ENCODE data around the gene SPRR1A.

SPRR1A gene

GRCh38 chr1:152983743-152984142 is at the start of gene SPRR1A:
Gene SPRR1A (plus strand): TSS chr1:152984081. CDS start chr1:152985231, 1,150 bp downstream.
- DNase-seq, result no peak

GRCh38 chr1:152940614-152941013 is 43.3 kb upstream of the SPRR1A start:
- DNase-seq, result no peak

GRCh38 chr1:152941037-152941711 is 42.7 kb upstream of the SPRR1A start:
- DNase-seq, result no peak

GRCh38 chr1:152942161-152942560 is 41.7 kb upstream of the SPRR1A start:
- no peak for DNase-seq

GRCh38 chr1:152946248-152946647 is 37.6 kb upstream of the SPRR1A start:
- DNase-seq, result no peak

- no peak for DNase-seq
Observed at GRCh38 chr1:152946651-152947256, 37.1 kb upstream of the SPRR1A start, which contains the start of gene SPRR5. Gene SPRR5 (plus strand): TSS chr1:152947206. CDS start chr1:152948555, 1,349 bp downstream.

GRCh38 chr1:152951711-152952110 is 32.2 kb upstream of the SPRR1A start:
- no peak for DNase-seq

- no peak for DNase-seq
Observed at GRCh38 chr1:152953761-152954160, 30.1 kb upstream of the SPRR1A start.

GRCh38 chr1:152954436-152954835 is 29.4 kb upstream of the SPRR1A start:
- no peak for DNase-seq

- no peak for DNase-seq
Observed at GRCh38 chr1:152957561-152957960, 26.3 kb upstream of the SPRR1A start.

- DNase-seq, result no peak
Observed at GRCh38 chr1:152959273-152959672, 24.6 kb upstream of the SPRR1A start.

GRCh38 chr1:152959801-152960451 is 24.0 kb upstream of the SPRR1A start:
- no peak for DNase-seq

- DNase-seq, result no peak
Observed at GRCh38 chr1:152960452-152961044, 23.3 kb upstream of the SPRR1A start.

GRCh38 chr1:152961226-152961891 is 22.5 kb upstream of the SPRR1A start:
- DNase-seq, result no peak

- DNase-seq, result no peak
Observed at GRCh38 chr1:152962876-152963415, 20.9 kb upstream of the SPRR1A start.

- DNase-seq, result no peak
Observed at GRCh38 chr1:152964536-152964935, 19.3 kb upstream of the SPRR1A start.

GRCh38 chr1:152965853-152966252 is 18.0 kb upstream of the SPRR1A start:
- DNase-seq, result no peak

- no peak for DNase-seq
Observed at GRCh38 chr1:152967201-152967600, 16.7 kb upstream of the SPRR1A start.

- no peak for DNase-seq
Observed at GRCh38 chr1:152968248-152968647, 15.6 kb upstream of the SPRR1A start.

- no peak for DNase-seq
Observed at GRCh38 chr1:152969036-152969435, 14.8 kb upstream of the SPRR1A start.

- DNase-seq, result no peak
Observed at GRCh38 chr1:152970495-152970894, 13.4 kb upstream of the SPRR1A start, which contains the start of gene SPRR4. Gene SPRR4 (plus strand): TSS chr1:152970648. CDS start chr1:152971891, 1,243 bp downstream.

- no peak for DNase-seq
Observed at GRCh38 chr1:152972196-152972886, 11.5 kb upstream of the SPRR1A start.

Measured in activated CD4-positive, alpha-beta T cell treated with anti-CD3 and anti-CD28 coated beads, Interleukin-2, amount 50 U/mL, for 1 hour (primary cell).